GM23248 (cell line): ENCODE data around the gene SLC7A11.

Experiments
- EZH2 ChIP-seq: fragments of 200-600 bp; sonication (generic); IDR thresholded peaks from 2 replicates; pipeline ENCODE4 v1.6.1; 2018; ENCODE audit warnings: antibody characterized with exemption, mild to moderate bottlenecking; ENCODE audit not compliant: insufficient read depth, poor library complexity, severe bottlenecking
- EZH2phosphoT487 ChIP-seq: fragments of 200-600 bp; sonication (generic); IDR thresholded peaks from 2 replicates; pipeline ENCODE4 v1.6.1; 2018; ENCODE audit warnings: antibody characterized with exemption, moderate library complexity, mild to moderate bottlenecking, low read depth; ENCODE audit not compliant: insufficient read depth

DNA sequence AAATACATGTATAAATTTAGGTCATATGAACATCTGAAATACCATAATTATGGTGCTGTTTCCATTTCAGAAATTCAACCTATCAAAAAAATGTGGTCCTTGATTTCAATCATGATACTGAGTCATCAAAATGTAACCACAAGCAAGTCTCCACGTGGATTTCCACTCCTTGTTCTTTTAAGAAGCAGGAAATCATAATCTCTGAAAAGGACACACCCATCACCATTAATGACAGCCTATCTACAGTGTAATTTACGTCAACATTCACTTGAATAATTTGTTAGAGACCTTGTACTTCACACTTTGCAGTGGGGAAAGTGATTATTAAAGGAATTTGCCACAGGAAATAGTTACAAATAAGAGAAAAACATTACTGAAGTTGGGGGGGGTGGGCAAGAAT is 17.7 kb upstream of the SLC7A11 start:
- no peak for TF ChIP-seq EZH2phosphoT487
- no peak for TF ChIP-seq EZH2
